ENCODE measurements around the gene KCNJ10. TPM values are rescaled to one million over a fixed set of nuclear protein-coding genes. Genes with fewer than 3 reads are reported as not detected.
A peak's percentile ranks its signal among the peaks of the same experiment; 100 is the strongest.
"Not testable (repeated sequence)": the region's sequence is repeated elsewhere in the genome, so short reads cannot be mapped to it uniquely, and the experiment has no call there.

The KCNJ10 gene
- total and polyA plus RNA-seq, 4 experiments from 2014 or later = 0.08 TPM; not detected in 3

DNA sequence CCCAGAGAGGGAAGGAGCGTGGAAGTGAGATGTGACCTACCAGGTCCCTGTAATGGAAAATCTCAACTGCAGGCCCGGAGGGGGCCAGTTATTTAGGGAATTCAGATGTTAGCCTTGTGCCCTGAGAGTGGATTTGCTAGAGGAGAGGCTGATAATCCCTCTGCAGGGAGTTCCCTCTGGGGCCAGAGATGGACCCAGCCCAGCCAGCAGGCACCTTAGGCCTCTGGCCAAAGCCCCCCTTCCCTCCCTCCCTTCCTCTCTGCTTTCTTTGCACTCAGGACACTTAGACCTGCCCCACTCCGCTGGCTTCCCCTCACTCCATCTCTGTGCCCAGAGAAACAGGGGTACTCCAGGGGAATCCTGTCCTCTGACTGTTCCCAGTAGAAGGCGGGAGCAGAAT is 44.1 kb upstream of the KCNJ10 start:
- peaks cover 4 to 32% of the 10 kb centered on the region in 2 donors for H3K27me3 Mint-ChIP-seq
- intact Hi-C loops (cut with micrococcal nuclease) = no loop called here
- DNase-seq = no peak
- H3K4me1 Mint-ChIP-seq = no peaks in the 10 kb centered on the region
- H3K36me3 Mint-ChIP-seq = no peaks in the 10 kb centered on the region
- no peaks in the 10 kb centered on the region for H3K9me3 Mint-ChIP-seq
- no peak overlapping the region for H3K27ac Mint-ChIP-seq
- Histone ChIP-seq H3K4me1 (ENCODE audit: insufficient read depth, low read length) (no peaks in the 10 kb centered on the region), H3K27ac (ENCODE audit: low read depth, low read length) (no peak overlapping the region), H3K27me3 (ENCODE audit: insufficient read depth, low read length) (no peaks in the 10 kb centered on the region), H3K36me3 (ENCODE audit: insufficient read depth, low read length) (no peaks in the 10 kb centered on the region), H3K9me3 (ENCODE audit: control insufficient read depth in 1 of 2, low read length in 2 of 2) (no peaks in the 10 kb centered on the region), H3K4me3 (ENCODE audit: low read length in 2 of 2) (no peak overlapping the region)
- H3K4me3 Mint-ChIP-seq = no peak overlapping the region
- ChIA-PET CTCF (ENCODE audit: partially characterized antibody) (no interaction called here), POLR2A (ENCODE audit: partially characterized antibody) (no interaction called here)

DNA sequence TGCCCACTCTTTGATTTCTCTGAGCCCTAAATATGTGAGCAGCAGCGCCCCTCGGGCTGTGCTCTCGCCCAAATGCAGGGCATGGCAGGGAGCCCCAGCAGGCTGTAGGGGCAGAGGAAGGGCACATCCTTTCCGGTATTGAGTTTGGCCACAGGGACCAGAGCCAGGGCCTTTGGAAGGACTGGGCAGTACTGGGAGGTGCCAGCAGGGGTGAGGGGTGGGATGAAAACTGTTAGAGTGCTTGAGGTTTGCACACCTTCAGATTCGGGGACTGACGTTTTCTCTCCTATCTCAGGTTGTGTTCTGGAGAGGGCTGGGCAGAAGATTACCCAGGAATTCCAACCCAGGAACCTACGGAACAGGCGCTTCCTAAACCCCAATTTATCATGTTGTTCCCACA is 43.4 kb upstream of the KCNJ10 start:
- Histone ChIP-seq H3K27me3 (ENCODE audit: insufficient read depth, low read length) (no peaks in the 10 kb centered on the region), H3K36me3 (ENCODE audit: insufficient read depth, low read length) (no peaks in the 10 kb centered on the region), H3K4me3 (ENCODE audit: low read length in 2 of 2) (no peak overlapping the region), H3K9me3 (ENCODE audit: control insufficient read depth in 1 of 2, low read length in 2 of 2) (no peaks in the 10 kb centered on the region), H3K4me1 (ENCODE audit: insufficient read depth, low read length) (no peaks in the 10 kb centered on the region), H3K27ac (ENCODE audit: low read depth, low read length) (no peak overlapping the region)
- POLR2A ChIA-PET (ENCODE audit: partially characterized antibody) = no interaction called here
- Mint-ChIP-seq H3K27me3 (peaks cover 4 to 32% of the 10 kb centered on the region in 2 donors), H3K36me3 (no peaks in the 10 kb centered on the region), H3K9me3 (no peaks in the 10 kb centered on the region), H3K4me3 (no peak overlapping the region), H3K4me1 (no peaks in the 10 kb centered on the region), H3K27ac (no peak overlapping the region)
- intact Hi-C loops (cut with micrococcal nuclease) = no loop called here
- CTCF ChIA-PET (ENCODE audit: partially characterized antibody) = no interaction called here
- DNase-seq = no peak

DNA sequence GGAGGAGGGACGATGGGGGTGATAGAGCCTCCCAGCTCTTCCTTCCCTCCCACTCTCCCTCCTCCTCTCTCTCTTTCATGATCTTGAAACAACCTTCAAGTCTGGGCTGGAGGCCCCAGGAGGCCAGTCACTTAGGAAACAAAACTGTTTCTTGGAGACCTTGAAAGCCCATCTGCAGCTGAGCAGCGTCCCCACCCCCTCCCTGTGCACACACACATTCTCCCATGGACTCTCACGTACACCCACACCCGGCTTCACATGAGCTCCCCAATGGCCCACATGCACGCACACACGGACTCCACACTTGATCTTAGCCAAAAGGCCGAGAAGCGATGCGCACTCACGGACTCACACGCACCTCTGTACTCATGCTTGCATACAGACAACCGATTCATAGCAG is 42.4 kb upstream of the KCNJ10 start:
- intact Hi-C loops (cut with micrococcal nuclease) = no loop called here
- Mint-ChIP-seq H3K27me3 (peaks cover 3 to 28% of the 10 kb centered on the region in 2 donors), H3K27ac (peak overlapping the region in 1 of 7 donors; percentile 70), H3K4me3 (no peak overlapping the region), H3K9me3 (no peaks in the 10 kb centered on the region), H3K36me3 (no peaks in the 10 kb centered on the region), H3K4me1 (no peaks in the 10 kb centered on the region)
- no peaks in the 10 kb centered on the region for H3K36me3 ChIP-seq (ENCODE audit: insufficient read depth, low read length)
- POLR2A ChIA-PET (ENCODE audit: partially characterized antibody) = no interaction called here
- no peaks in the 10 kb centered on the region for H3K9me3 ChIP-seq (ENCODE audit: control insufficient read depth in 1 of 2, low read length in 2 of 2)
- H3K4me1 ChIP-seq (ENCODE audit: insufficient read depth, low read length) = no peaks in the 10 kb centered on the region
- CTCF ChIA-PET (ENCODE audit: partially characterized antibody) = no interaction called here
- no peak overlapping the region for H3K27ac ChIP-seq (ENCODE audit: low read depth, low read length)
- H3K4me3 ChIP-seq (ENCODE audit: low read length in 2 of 2) = no peak overlapping the region
- no peak for DNase-seq
- no peaks in the 10 kb centered on the region for H3K27me3 ChIP-seq (ENCODE audit: insufficient read depth, low read length)

DNA sequence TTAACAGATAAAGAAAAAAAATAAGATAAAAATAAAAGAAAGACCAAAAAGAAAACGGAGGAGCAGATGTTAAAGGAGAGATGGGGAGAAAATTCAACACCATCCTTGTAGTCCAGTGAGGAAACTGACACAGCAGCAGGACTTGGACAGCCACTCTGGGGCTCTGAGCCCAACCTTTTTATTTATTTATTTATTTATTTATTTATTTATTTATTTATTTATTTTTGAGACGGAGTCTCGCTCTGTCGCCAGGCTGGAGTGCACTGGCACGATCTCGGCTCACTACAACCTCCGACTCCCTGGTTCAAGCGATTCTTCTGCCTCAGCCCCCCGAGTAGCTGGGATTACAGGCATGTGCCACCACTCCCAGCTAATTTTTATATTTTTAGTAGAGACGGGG is 41.5 kb upstream of the KCNJ10 start:
- POLR2A ChIA-PET (ENCODE audit: partially characterized antibody); H3K4me1 Mint-ChIP-seq; intact Hi-C loops (cut with micrococcal nuclease); H3K27me3 ChIP-seq (ENCODE audit: insufficient read depth, low read length); H3K27ac Mint-ChIP-seq; DNase-seq; H3K9me3 ChIP-seq (ENCODE audit: control insufficient read depth in 1 of 2, low read length in 2 of 2); H3K36me3 ChIP-seq (ENCODE audit: insufficient read depth, low read length); H3K9me3 Mint-ChIP-seq; H3K36me3 Mint-ChIP-seq; H3K4me1 ChIP-seq (ENCODE audit: insufficient read depth, low read length); H3K27ac ChIP-seq (ENCODE audit: low read depth, low read length); H3K4me3 ChIP-seq (ENCODE audit: low read length in 2 of 2); H3K4me3 Mint-ChIP-seq: not testable (repeated sequence)
- peaks cover 1 to 22% of the 10 kb centered on the region in 2 donors for H3K27me3 Mint-ChIP-seq
- CTCF ChIA-PET (ENCODE audit: partially characterized antibody) = interaction anchor here (1.1 kb wide), 1 partner anchor 10 kb away, joined by 4 read pairs; no protein-coding TSS in a partner anchor

DNA sequence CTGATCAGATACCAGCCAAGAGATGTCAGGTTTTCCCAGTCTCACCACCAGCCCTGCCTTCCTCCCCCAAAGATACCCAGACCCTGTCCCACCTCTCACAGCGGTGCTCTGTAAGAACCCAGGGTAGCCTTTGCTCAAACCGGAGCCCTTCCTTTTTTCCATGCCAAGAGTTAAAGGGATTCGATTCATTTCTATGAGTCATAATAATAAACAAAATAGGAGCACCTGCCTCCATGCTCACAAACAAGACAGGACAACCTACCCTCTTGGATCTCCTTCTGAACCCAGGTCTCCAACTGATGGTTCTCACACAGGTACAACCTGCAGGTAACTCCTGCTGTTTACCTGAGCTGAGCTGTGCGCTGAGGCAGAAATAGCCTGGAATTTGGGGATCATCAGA is 39.7 kb upstream of the KCNJ10 start:
- POLR2A ChIA-PET (ENCODE audit: partially characterized antibody) = no interaction called here
- peak overlapping the region in 1 of 7 donors; percentile 46 for H3K27ac Mint-ChIP-seq
- intact Hi-C loops (cut with micrococcal nuclease) = loop anchor here (2.0 kb wide), 1 partner anchor 143 kb away; no protein-coding TSS in a partner anchor

DNA sequence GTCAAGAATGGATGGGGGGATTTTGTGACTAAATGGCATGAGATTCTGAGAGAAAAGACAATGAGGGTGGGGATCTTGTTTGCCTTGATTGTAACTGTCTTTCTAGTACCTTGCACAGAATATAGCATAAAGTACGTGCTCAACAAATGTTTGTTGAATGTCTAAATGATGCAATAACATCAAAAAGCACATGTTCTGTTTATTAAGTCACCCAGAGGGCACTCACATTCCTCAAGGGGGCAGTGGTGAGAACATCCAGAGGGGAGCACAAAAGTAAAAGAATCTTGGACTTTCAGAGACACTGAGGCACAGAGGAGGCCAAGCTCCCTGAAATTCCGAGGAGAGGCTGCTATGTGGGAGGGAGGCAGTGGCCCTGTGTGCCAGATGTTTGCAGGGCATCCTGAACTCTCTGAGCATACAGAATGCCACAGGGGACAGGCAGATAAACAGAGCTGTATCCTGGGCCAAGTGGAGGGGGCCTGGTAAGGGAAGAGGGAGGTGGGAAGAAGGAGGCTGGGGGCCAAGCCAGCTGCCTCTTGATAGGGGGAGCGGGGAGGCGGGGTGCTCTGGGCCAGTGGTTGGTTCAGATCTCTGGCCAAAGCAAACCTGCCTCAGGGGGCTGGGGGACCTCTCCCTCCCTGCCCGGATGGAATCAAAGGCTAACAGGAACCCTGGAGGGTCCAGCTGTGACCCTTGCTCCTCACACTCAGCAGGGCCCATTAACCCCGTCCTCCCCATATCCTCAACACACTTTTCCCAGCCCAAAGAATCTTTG is 39.1 kb upstream of the KCNJ10 start:
- intact Hi-C loops (cut with micrococcal nuclease) = loop anchor here (2.0 kb wide), 1 partner anchor 144 kb away; no protein-coding TSS in a partner anchor
- ChIA-PET POLR2A (ENCODE audit: partially characterized antibody) (no interaction called here), CTCF (ENCODE audit: partially characterized antibody) (interaction anchor here (0.9 to 1.2 kb wide), 4 partner anchors 8 to 169 kb away, joined by 3 to 5 read pairs (median 4); no protein-coding TSS in a partner anchor)
- Mint-ChIP-seq H3K27ac (peak overlapping the region in 2 of 7 donors; percentile 5 to 37), H3K27me3 (peaks cover 1 to 12% of the 10 kb centered on the region in 2 donors), H3K4me3 (peak overlapping the region in 1 of 8 donors; percentile 62), H3K36me3 (no peaks in the 10 kb centered on the region), H3K9me3 (no peaks in the 10 kb centered on the region), H3K4me1 (no peaks in the 10 kb centered on the region)
- H3K27me3 ChIP-seq (ENCODE audit: insufficient read depth, low read length) = no peaks in the 10 kb centered on the region
- H3K36me3 ChIP-seq (ENCODE audit: insufficient read depth, low read length) = no peaks in the 10 kb centered on the region
- peak in 2 of 5 donors; percentile 21 to 35 for DNase-seq
- no peak overlapping the region for H3K27ac ChIP-seq (ENCODE audit: low read depth, low read length)
- H3K4me1 ChIP-seq (ENCODE audit: insufficient read depth, low read length) = no peaks in the 10 kb centered on the region
- H3K9me3 ChIP-seq (ENCODE audit: control insufficient read depth in 1 of 2, low read length in 2 of 2) = no peaks in the 10 kb centered on the region
- no peak overlapping the region for H3K4me3 ChIP-seq (ENCODE audit: low read length in 2 of 2)

More for the DNA sequence above, 39.7 kb upstream of the KCNJ10 start:
- H3K27ac ChIP-seq (ENCODE audit: low read depth, low read length) = no peak overlapping the region
- H3K4me1 ChIP-seq (ENCODE audit: insufficient read depth, low read length) = no peaks in the 10 kb centered on the region
- Mint-ChIP-seq H3K27me3 (peaks cover 1 to 13% of the 10 kb centered on the region in 2 donors), H3K36me3 (no peaks in the 10 kb centered on the region), H3K4me1 (no peaks in the 10 kb centered on the region), H3K9me3 (no peaks in the 10 kb centered on the region), H3K4me3 (no peak overlapping the region)
- no peaks in the 10 kb centered on the region for H3K36me3 ChIP-seq (ENCODE audit: insufficient read depth, low read length)
- H3K27me3 ChIP-seq (ENCODE audit: insufficient read depth, low read length) = no peaks in the 10 kb centered on the region
- no peaks in the 10 kb centered on the region for H3K9me3 ChIP-seq (ENCODE audit: control insufficient read depth in 1 of 2, low read length in 2 of 2)
- no peak for DNase-seq
- CTCF ChIA-PET (ENCODE audit: partially characterized antibody) = interaction anchor here (1.0 to 1.4 kb wide), 5 partner anchors 8 to 143 kb away, joined by 3 to 5 read pairs (median 3); no protein-coding TSS in a partner anchor
- H3K4me3 ChIP-seq (ENCODE audit: low read length in 2 of 2) = no peak overlapping the region

DNA sequence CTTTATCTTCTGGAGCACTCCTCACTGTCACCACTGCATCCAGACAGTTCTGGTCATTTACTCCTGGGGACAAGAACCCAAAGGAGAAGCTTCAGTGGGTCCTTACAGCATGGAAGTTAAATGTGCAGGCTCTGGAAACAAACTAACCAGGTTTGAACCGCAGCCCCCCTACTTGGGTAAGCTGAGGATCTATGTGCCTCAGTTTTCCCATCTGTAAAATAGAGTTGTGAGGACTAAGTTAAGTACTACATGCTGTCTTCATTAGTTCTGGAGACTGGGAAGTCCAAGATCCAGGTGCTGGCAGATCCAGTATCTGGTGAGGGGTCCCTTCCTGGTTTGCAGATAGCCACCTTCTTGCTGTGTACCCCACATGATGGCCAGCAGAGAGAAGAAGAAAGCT is 37.6 kb upstream of the KCNJ10 start:
- Mint-ChIP-seq H3K36me3 (no peaks in the 10 kb centered on the region), H3K27me3 (peaks cover 1 to 7% of the 10 kb centered on the region in 2 donors), H3K4me1 (no peaks in the 10 kb centered on the region), H3K9me3 (no peaks in the 10 kb centered on the region), H3K27ac (no peak overlapping the region), H3K4me3 (no peak overlapping the region)
- ChIA-PET POLR2A (ENCODE audit: partially characterized antibody) (no interaction called here), CTCF (ENCODE audit: partially characterized antibody) (no interaction called here)
- no peaks in the 10 kb centered on the region for H3K9me3 ChIP-seq (ENCODE audit: control insufficient read depth in 1 of 2, low read length in 2 of 2)
- no peak overlapping the region for H3K4me3 ChIP-seq (ENCODE audit: low read length in 2 of 2)
- H3K4me1 ChIP-seq (ENCODE audit: insufficient read depth, low read length) = no peaks in the 10 kb centered on the region
- intact Hi-C loops (cut with micrococcal nuclease) = no loop called here
- H3K36me3 ChIP-seq (ENCODE audit: insufficient read depth, low read length) = no peaks in the 10 kb centered on the region
- no peak for DNase-seq
- H3K27ac ChIP-seq (ENCODE audit: low read depth, low read length) = no peak overlapping the region
- H3K27me3 ChIP-seq (ENCODE audit: insufficient read depth, low read length) = no peaks in the 10 kb centered on the region

Data from CD4-positive, alpha-beta memory T cell (primary cell).